Parathyroid adenoma (tissue), 2 donors: ENCODE results near the gene SCFD2.

Source experiments
- H2AFZ ChIP-seq: fragments of 300-600 bp; sonication (generic); one replicate; pipeline ENCODE4 v1.7.0; 2017; ENCODE audit warnings: antibody characterized with exemption, mild to moderate bottlenecking
- H3K27ac ChIP-seq: fragments of 300-600 bp; sonication (generic); one replicate; pipeline ENCODE4 v1.7.0; 2017
- H3K27me3 ChIP-seq: fragments of 300-600 bp; sonication (generic); one replicate; pipeline ENCODE4 v1.7.0; 2017; ENCODE audit warnings: low read length; ENCODE audit not compliant: control insufficient read depth, insufficient read depth
- H3K36me3 ChIP-seq: fragments of 300-600 bp; sonication (generic); one replicate; pipeline ENCODE4 v1.7.0; 2017; ENCODE audit warnings: low read length; ENCODE audit not compliant: control insufficient read depth, insufficient read depth
- H3K4me1 ChIP-seq: fragments of 300-600 bp; sonication (generic); one replicate; pipeline ENCODE4 v1.7.0; 2017; ENCODE audit warnings: control low read depth
- H3K4me2 ChIP-seq: fragments of 300-600 bp; sonication (generic); one replicate; pipeline ENCODE4 v1.7.0; 2017; ENCODE audit warnings: low read length
- H3K4me3 ChIP-seq: fragments of 300-600 bp; sonication (generic); one replicate; pipeline ENCODE4 v1.7.0; 2017; ENCODE audit warnings: low read depth, low read length
- H3K79me2 ChIP-seq: fragments of 300-600 bp; sonication (generic); one replicate; pipeline ENCODE4 v1.7.0; 2017; ENCODE audit warnings: control low read depth
- H3K9ac ChIP-seq: fragments of 300-600 bp; sonication (generic); one replicate; pipeline ENCODE4 v1.7.0; 2017; ENCODE audit warnings: mild to moderate bottlenecking
- H3K9me3 ChIP-seq: fragments of 300-600 bp; sonication (generic); one replicate; pipeline ENCODE4 v1.7.0; 2017; ENCODE audit warnings: low read length; ENCODE audit not compliant: control insufficient read depth
- TF ChIP-seq, protein P1 (sequence below): fragments of 300-600 bp; sonication (generic); IDR thresholded peaks from one replicate; pipeline ENCODE4 v1.7.0; 2017; ENCODE audit warnings: antibody characterized with exemption, mild to moderate bottlenecking
- donor health status: primary hyperparathyroidism.

Gene SCFD2

DNA sequence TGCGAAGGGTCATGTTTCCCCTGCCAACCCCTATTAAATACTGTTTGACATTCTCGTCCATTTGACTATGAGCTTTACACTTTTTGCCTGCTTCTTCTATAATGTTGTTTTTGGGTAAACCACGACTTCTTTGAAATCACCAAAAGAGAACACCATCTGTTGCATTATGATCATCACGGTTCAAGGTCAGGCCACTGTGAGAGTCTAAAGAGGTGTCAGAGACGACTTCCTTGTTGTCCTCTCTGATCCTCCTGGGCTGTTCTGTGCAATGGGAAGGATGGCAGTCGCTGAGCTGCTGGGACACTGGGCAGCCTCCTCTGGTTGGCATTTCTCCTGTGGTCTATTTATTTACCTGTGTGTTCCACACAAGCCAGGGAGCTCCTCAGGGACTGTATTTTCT is 366.2 kb downstream of the SCFD2 start:
- no peak overlapping the region for H3K4me3 ChIP-seq
- H3K36me3 ChIP-seq, result no peaks in the 10 kb centered on the region
- H3K27me3 ChIP-seq, result no peaks in the 10 kb centered on the region
- TF ChIP-seq, protein P1, sequence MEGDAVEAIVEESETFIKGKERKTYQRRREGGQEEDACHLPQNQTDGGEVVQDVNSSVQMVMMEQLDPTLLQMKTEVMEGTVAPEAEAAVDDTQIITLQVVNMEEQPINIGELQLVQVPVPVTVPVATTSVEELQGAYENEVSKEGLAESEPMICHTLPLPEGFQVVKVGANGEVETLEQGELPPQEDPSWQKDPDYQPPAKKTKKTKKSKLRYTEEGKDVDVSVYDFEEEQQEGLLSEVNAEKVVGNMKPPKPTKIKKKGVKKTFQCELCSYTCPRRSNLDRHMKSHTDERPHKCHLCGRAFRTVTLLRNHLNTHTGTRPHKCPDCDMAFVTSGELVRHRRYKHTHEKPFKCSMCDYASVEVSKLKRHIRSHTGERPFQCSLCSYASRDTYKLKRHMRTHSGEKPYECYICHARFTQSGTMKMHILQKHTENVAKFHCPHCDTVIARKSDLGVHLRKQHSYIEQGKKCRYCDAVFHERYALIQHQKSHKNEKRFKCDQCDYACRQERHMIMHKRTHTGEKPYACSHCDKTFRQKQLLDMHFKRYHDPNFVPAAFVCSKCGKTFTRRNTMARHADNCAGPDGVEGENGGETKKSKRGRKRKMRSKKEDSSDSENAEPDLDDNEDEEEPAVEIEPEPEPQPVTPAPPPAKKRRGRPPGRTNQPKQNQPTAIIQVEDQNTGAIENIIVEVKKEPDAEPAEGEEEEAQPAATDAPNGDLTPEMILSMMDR, result no peak
- no peaks in the 10 kb centered on the region for H3K4me1 ChIP-seq
- H2AFZ ChIP-seq, result no peak overlapping the region
- no peak overlapping the region for H3K9ac ChIP-seq
- H3K9me3 ChIP-seq, result no peaks in the 10 kb centered on the region
- no peaks in the 10 kb centered on the region for H3K79me2 ChIP-seq
- H3K4me2 ChIP-seq, result no peak overlapping the region
- H3K27ac ChIP-seq, result no peak overlapping the region

DNA sequence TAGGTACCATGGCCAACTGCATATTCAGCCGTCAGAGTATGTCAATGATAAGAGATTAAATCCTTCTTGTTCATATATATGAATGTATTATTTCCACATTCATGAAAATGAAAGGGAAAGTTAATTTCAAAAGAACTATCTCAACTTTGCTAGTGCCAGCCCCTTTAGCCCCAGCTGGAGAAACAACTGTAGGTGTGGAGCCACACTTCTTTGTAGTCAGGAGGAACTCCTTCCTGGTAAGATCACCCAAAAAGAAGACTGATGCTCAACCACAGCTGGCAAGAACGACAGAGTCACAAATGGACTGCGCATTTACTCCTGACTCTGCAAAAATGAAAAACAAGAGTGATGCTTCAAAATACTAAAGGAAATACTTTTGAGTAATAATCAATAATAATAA is 367.4 kb downstream of the SCFD2 start:
- H3K4me2 ChIP-seq, result no peak overlapping the region
- no peaks in the 10 kb centered on the region for H3K79me2 ChIP-seq
- no peaks in the 10 kb centered on the region for H3K27me3 ChIP-seq
- H2AFZ ChIP-seq, result no peak overlapping the region
- H3K9me3 ChIP-seq, result no peaks in the 10 kb centered on the region
- TF ChIP-seq, protein P1, result no peak
- no peak overlapping the region for H3K4me3 ChIP-seq
- H3K4me1 ChIP-seq, result no peaks in the 10 kb centered on the region
- H3K27ac ChIP-seq, result no peak overlapping the region
- no peak overlapping the region for H3K9ac ChIP-seq
- H3K36me3 ChIP-seq, result no peaks in the 10 kb centered on the region

DNA sequence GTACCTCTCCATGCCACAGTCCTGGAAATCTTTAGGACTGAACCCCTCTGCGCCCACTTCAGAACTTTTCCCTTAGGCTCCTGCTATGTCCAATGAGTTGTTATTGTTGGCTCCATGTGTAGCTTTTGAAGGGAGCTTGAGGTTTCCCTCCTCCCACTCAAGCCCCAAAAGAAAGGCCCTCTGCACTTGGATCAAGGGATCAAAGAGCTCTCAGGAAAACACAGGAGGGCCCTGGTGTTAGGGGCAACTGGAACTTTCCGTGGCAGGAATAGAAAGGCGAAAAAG is 368.8 kb downstream of the SCFD2 start:
- TF ChIP-seq, protein P1, result no peak
- no peaks in the 10 kb centered on the region for H3K27me3 ChIP-seq
- no peak overlapping the region for H3K9ac ChIP-seq
- no peak overlapping the region for H3K27ac ChIP-seq
- H2AFZ ChIP-seq, result no peak overlapping the region
- no peak overlapping the region for H3K4me3 ChIP-seq
- H3K4me2 ChIP-seq, result no peak overlapping the region
- no peaks in the 10 kb centered on the region for H3K9me3 ChIP-seq
- no peaks in the 10 kb centered on the region for H3K79me2 ChIP-seq
- no peaks in the 10 kb centered on the region for H3K4me1 ChIP-seq
- no peaks in the 10 kb centered on the region for H3K36me3 ChIP-seq

DNA sequence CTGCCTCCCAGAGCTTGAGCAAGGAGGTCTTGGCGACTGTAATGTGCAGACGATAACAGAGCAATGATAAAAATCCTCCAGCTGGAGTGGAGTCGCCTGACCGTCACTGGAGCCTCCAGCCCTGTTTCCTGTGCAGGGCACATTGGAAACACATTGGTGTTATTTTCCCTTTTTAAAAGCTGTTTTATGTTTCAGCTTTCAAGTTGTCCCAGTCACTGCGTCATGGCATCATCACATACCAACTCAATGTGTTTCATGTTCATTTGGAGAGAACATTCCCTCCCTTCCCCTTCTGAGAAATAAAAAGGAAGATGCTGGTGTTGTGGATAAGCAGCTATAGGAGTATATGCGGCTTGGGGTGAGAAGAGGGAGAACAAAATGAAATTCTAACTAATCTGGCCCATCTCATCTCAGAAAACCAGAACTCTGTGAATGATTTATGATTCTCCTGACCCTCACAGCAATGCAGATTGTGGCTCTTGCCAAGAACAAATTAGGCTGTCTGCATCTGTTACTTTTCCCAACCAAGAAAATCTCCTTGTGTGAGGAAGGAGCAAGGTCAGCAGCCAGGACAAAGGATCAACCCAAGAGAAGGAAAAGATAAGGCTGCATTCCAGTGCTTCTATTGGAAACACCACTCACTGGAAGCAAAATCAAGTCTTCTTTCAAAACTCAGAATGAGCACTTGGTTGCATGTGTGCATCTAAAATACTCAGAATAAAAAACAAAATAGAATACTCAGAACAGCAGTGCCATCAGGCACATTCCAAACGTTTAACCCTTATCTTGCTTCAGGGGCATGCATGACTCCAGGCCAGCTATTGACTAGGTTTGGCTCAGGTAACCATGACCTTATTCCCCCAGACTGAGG is 369.4 kb downstream of the SCFD2 start:
- H3K9me3 ChIP-seq, result no peaks in the 10 kb centered on the region
- H3K4me1 ChIP-seq, result no peaks in the 10 kb centered on the region
- H3K4me2 ChIP-seq, result no peak overlapping the region
- TF ChIP-seq, protein P1, result no peak
- H3K4me3 ChIP-seq, result no peak overlapping the region
- H3K79me2 ChIP-seq, result no peaks in the 10 kb centered on the region
- H3K36me3 ChIP-seq, result no peaks in the 10 kb centered on the region
- H3K9ac ChIP-seq, result no peak overlapping the region
- H3K27me3 ChIP-seq, result no peaks in the 10 kb centered on the region
- H3K27ac ChIP-seq, result no peak overlapping the region
- no peak overlapping the region for H2AFZ ChIP-seq
